ENCODE results near the gene HDAC9. TPM values are rescaled to one million over a fixed set of nuclear protein-coding genes. Genes with fewer than 3 reads are reported as not detected.

The HDAC9 gene
- total and polyA plus RNA-seq, 12 donors = 2.6 to 23.1 (median 7.5) TPM

- H3K27ac ChIP-seq = no peak overlapping the region
- intact Hi-C loops (cut with DNase I) = no loop called here
- 50 to 70% (median 67%) methylated on average over 1 of the region's 1 CpG for WGBS, 4 donors
These were observed 20.6 kb upstream of the HDAC9 start for GRCh38 chr7:18474944-18475343.

GRCh38 chr7:18475488-18475887 lies 20.1 kb upstream of the HDAC9 start:
- no peak overlapping the region for H3K27ac ChIP-seq
- 74 to 88% (median 79%) methylated on average over 2 of the region's 2 CpGs for WGBS, 4 donors

More at GRCh38 chr7:18474944-18475343, 20.6 kb upstream of the HDAC9 start:
- Histone ChIP-seq H3K4me3 (no peak overlapping the region), H3K9me3 (replicated peaks in 1 of 3) (no peaks in the 10 kb centered on the region), H3K27me3 (no peaks in the 10 kb centered on the region), H3K4me1 (replicated peaks in 1 of 2) (no peaks in the 10 kb centered on the region), H3K36me3 (replicated peaks in 1 of 2) (no peaks in the 10 kb centered on the region)
- TF ChIP-seq POLR2A (IDR thresholded peaks at IDR 0.05) = no peak
- TF ChIP-seq CTCF (IDR thresholded peaks at IDR 0.05) = no peak
- no peak for DNase-seq

GRCh38 chr7:18481776-18482175 lies 13.8 kb upstream of the HDAC9 start:
- DNase-seq = no peak
- no peak for TF ChIP-seq POLR2A (IDR thresholded peaks at IDR 0.05)
- no peak for TF ChIP-seq CTCF (IDR thresholded peaks at IDR 0.05)
- WGBS, 4 donors = 91 to 100% (median 93%) methylated on average over 1 of the region's 1 CpG
- Histone ChIP-seq H3K9me3 (replicated peaks in 1 of 3) (no peaks in the 10 kb centered on the region), H3K27ac (no peak overlapping the region), H3K36me3 (replicated peaks in 1 of 2) (no peaks in the 10 kb centered on the region), H3K4me3 (no peak overlapping the region), H3K27me3 (no peaks in the 10 kb centered on the region), H3K4me1 (replicated peaks in 1 of 2) (no peaks in the 10 kb centered on the region)
- intact Hi-C loops (cut with DNase I) = no loop called here

More at GRCh38 chr7:18475488-18475887, 20.1 kb upstream of the HDAC9 start:
- DNase-seq = no peak
- H3K9me3 ChIP-seq (replicated peaks in 1 of 3) = no peaks in the 10 kb centered on the region
- H3K4me1 ChIP-seq (replicated peaks in 1 of 2) = no peaks in the 10 kb centered on the region
- no peak overlapping the region for H3K4me3 ChIP-seq
- H3K27me3 ChIP-seq = no peaks in the 10 kb centered on the region
- intact Hi-C loops (cut with DNase I) = no loop called here
- H3K36me3 ChIP-seq (replicated peaks in 1 of 2) = no peaks in the 10 kb centered on the region
- no peak for TF ChIP-seq POLR2A (IDR thresholded peaks at IDR 0.05)
- no peak for TF ChIP-seq CTCF (IDR thresholded peaks at IDR 0.05)

- intact Hi-C loops (cut with DNase I) = no loop called here
- Histone ChIP-seq H3K4me1 (replicated peaks in 1 of 2) (no peaks in the 10 kb centered on the region), H3K27me3 (no peaks in the 10 kb centered on the region), H3K9me3 (replicated peaks in 1 of 3) (no peaks in the 10 kb centered on the region), H3K27ac (no peak overlapping the region), H3K4me3 (no peak overlapping the region), H3K36me3 (replicated peaks in 1 of 2) (no peaks in the 10 kb centered on the region)
- 79 to 89% (median 87%) methylated on average over 1 of the region's 1 CpG for WGBS, 4 donors
- DNase-seq = no peak
- TF ChIP-seq CTCF (IDR thresholded peaks at IDR 0.05) (no peak), POLR2A (IDR thresholded peaks at IDR 0.05) (no peak)
These were observed 7.5 kb upstream of the HDAC9 start for GRCh38 chr7:18488049-18488448.

Measured in adrenal gland (tissue), 12 donors.